WERI-Rb-1 (cell line): Measurements from ENCODE around the gene BMP3.

Source experiments
- DNase-seq: peaks from one replicate; pipeline ENCODE4 v3.0.0-alpha.2; 2020
- H3K27ac ChIP-seq: fragments of 250-450 bp; sonication (Bioruptor Pico); 2 replicates; pipeline ENCODE4 v1.5.1; 2020; ENCODE audit warnings: mild to moderate bottlenecking, moderate library complexity
- H3K27me3 ChIP-seq: fragments of 250-450 bp; sonication (Bioruptor Pico); 2 replicates; pipeline ENCODE4 v1.5.1; 2021; ENCODE audit warnings: mild to moderate bottlenecking, low read depth, moderate library complexity; ENCODE audit not compliant: insufficient read depth, severe bottlenecking
- H3K36me3 ChIP-seq: fragments of 250-450 bp; sonication (Bioruptor Pico); 2 replicates; pipeline ENCODE4 v1.5.1; 2020; ENCODE audit warnings: mild to moderate bottlenecking, moderate library complexity
- H3K4me3 ChIP-seq: 2 replicates; pipeline ENCODE4 v1.5.1; 2011; ENCODE audit warnings: low read depth, mild to moderate bottlenecking, control low read depth, low read length
- H3K9me3 ChIP-seq: fragments of 250-450 bp; sonication (Bioruptor Pico); 2 replicates; pipeline ENCODE4 v1.5.1; 2021; ENCODE audit warnings: mild to moderate bottlenecking, moderate library complexity; ENCODE audit not compliant: severe bottlenecking
- CTCF ChIP-seq: IDR thresholded peaks from 2 replicates; pipeline ENCODE4 v1.5.1; 2011; ENCODE audit warnings: low read depth, mild to moderate bottlenecking, control low read depth, inconsistent platforms, low read length

Gene BMP3, protein sequence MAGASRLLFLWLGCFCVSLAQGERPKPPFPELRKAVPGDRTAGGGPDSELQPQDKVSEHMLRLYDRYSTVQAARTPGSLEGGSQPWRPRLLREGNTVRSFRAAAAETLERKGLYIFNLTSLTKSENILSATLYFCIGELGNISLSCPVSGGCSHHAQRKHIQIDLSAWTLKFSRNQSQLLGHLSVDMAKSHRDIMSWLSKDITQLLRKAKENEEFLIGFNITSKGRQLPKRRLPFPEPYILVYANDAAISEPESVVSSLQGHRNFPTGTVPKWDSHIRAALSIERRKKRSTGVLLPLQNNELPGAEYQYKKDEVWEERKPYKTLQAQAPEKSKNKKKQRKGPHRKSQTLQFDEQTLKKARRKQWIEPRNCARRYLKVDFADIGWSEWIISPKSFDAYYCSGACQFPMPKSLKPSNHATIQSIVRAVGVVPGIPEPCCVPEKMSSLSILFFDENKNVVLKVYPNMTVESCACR

DNA sequence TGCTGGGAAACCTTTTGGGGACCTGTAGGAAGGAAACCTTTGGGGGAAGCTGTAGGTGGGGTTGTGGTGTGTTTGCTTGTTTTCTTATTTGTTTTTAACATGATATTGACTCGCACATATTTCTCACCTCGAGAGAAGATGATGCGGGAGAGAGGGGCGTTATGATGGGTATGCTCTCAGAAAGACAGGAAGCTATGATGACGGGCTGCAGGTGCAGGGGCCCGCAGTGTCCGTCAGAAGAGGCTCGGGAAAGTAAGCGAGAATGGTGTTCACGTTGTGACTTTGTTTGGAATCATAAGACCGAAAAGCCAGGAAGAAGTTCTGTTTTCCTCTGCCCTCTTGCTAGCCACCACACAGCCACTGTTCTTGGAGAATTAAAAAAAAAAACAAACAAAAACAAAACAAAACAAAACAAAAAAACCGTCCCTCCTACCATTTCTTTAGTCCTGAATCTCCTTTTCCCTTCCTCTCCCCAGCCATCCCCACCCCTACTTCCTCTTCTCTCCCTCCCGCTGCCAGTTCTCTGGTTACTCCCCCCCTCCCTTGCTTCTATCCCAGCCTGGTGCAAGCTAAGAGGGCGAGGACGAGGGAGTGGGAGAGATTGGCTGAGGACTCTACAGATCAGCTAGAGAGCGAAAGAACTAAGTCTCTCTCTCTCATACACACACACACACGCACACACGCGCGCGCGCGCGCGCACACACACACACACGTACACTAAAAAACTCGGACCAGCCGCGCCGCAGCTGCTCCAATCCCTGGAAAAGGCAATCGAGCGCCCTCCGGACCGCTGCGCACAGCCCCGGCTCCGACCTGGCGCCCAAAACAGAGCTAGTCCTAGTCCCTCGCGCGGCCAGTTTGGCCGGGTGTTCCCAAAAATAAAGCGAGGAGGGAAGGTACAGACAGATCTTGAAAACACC lies at the start of gene BMP3:
BMP3 (plus strand) TSS at position 648 of the 920 bp plus-strand sequence. CDS start 577 bp downstream, outside the sequence.
- Histone ChIP-seq H3K9me3 (no peaks in the 10 kb centered on the region), H3K4me3 (peak within 1 kb of the TSS; percentile 57), H3K27me3 (peaks cover 39% of the 10 kb centered on the region), H3K36me3 (no peaks in the 10 kb centered on the region), H3K27ac (no peak within 1 kb of the TSS)
- DNase-seq, result peak; percentile 54
- TF ChIP-seq CTCF, result no peak

DNA sequence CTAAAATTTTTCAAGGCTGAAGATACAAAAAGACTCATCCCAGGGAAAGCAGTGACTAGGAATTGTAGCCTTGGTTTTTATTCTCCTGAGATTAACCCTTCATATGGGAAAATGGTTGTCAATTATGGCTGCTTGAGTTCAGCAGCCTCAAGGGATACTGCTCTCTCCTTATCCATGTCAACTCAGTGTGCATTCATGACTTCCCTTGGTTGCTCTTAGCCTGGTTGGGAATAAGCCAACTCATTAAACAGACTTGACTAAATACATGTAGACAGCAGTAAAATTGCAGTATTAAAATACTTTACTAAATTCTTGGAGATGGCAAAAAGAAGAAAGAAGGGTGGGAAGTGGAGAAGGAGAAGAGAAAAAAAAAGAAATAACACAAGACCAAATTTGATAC lies 44.5 kb upstream of the BMP3 start:
- Histone ChIP-seq H3K9me3 (no peaks in the 10 kb centered on the region), H3K36me3 (no peaks in the 10 kb centered on the region), H3K27me3 (no peaks in the 10 kb centered on the region), H3K27ac (no peak overlapping the region), H3K4me3 (no peak overlapping the region)
- DNase-seq, result no peak
- no peak for TF ChIP-seq CTCF

DNA sequence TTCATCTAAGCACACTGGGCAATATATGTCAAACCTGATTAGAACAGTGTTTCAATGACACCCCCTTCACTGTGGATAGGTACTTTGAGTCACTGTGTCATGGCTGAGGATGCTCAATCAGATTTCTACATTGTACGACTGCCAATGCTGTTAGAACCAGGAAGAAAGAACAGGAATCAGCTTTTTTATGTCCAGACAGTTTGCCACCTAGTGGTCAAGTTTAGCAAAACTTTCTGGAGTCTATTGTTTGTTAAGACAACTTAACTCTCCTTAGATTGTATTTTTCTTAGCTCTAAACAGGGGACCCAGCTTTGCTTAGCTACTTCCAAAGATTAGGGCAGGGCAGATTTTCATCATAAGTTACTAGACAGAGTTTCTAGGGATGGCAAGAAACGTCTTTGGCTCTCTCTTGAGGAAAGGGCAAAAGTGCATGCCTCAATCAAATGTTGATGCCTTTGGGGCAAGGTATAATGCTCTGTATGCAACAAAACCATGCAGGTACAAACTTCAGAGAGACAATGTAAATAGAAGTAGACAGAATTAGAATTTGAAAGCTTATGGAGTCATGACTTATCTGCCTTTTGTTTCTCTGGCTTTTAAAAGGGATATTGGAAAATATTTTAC lies 40.5 kb upstream of the BMP3 start:
- Histone ChIP-seq H3K9me3 (no peaks in the 10 kb centered on the region), H3K27me3 (no peaks in the 10 kb centered on the region), H3K4me3 (no peak overlapping the region), H3K36me3 (no peaks in the 10 kb centered on the region), H3K27ac (no peak overlapping the region)
- TF ChIP-seq CTCF, result peak; percentile 56
- DNase-seq, result peak; percentile 15

GRCh38 chr4:80990851-80991250 lies 39.7 kb upstream of the BMP3 start:
- Histone ChIP-seq H3K4me3 (no peak overlapping the region), H3K9me3 (no peaks in the 10 kb centered on the region), H3K27ac (no peak overlapping the region), H3K36me3 (no peaks in the 10 kb centered on the region), H3K27me3 (no peaks in the 10 kb centered on the region)
- DNase-seq, result no peak
- TF ChIP-seq CTCF, result no peak

GRCh38 chr4:80999943-81000342 lies 30.6 kb upstream of the BMP3 start:
- DNase-seq, result no peak
- Histone ChIP-seq H3K9me3 (no peaks in the 10 kb centered on the region), H3K27ac (no peak overlapping the region), H3K4me3 (no peak overlapping the region), H3K27me3 (peaks cover 5% of the 10 kb centered on the region), H3K36me3 (no peaks in the 10 kb centered on the region)
- no peak for TF ChIP-seq CTCF
